HG03066 (cell line): ENCODE results near the gene PHC2.

ENCODE experiments used
- ATAC-seq: cut with Tn5 transposase; IDR thresholded peaks from one replicate; pipeline ENCODE4 v1.9.1; 2021; ENCODE audit warnings: low read depth; ENCODE audit not compliant: unreplicated experiment

PHC2 gene

DNA sequence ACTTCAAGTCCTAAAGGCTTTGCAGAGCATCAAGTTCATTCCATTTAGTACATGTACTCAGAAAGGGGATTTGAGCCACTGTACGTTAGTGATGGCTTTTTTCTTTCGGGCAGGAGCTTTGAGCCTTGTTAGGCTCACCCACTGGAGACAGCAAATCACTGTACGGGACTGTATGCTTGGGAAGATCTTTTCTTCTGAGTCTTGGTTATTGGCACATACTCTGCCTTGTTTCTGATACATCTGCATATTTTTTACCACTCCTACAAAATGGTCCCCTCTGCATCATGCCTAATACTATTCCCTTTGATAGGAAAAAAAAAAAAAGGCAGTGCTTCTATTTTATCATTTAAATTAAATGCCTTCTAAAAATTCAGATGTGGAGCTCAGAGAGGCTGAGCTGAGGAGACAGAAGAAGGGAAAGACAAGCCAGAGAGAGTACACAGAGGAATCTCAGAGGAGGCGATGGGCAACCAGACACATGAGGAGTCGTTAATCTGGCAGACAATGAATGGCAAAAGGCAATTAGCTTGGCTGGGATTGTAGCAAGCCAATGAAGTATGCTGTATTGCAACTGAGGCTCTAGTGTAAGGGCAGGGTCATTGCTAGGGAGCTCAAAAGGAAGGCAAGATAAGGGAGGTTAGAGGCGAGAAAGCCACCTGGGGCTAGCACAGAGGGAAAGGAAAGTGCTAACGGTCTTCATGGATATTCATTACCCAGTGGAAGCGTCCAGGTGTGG, 39.4 kb downstream of the PHC2 start:
- ATAC-seq, result no peak

GRCh38 chr1:33390542-33390941, 40.4 kb downstream of the PHC2 start:
- ATAC-seq, result no peak

- ATAC-seq, result no peak
Measured at GRCh38 chr1:33388805-33389771, 41.8 kb downstream of the PHC2 start.

DNA sequence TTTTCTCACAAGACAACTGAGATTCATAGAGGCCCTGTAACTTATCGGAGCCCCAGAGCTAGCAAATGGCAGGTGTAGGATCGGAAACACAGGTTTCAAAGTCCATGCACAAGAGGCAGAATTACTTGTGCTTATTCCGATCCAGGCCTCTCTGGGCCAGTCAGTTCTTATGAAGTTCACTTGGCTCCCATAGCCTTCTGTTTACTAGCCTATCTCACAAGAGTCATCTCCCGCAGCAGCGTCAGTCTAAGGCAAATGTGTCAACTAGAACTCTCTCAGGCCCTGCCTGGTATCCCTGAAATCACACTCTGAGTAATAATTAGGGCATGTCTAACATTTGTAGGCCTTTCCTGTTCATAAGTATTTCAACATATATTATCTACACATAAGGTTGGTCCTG, 43.3 kb downstream of the PHC2 start:
- ATAC-seq, result no peak

- no peak for ATAC-seq
Measured at GRCh38 chr1:33385251-33385650, 45.6 kb downstream of the PHC2 start.

- no peak for ATAC-seq
Measured at GRCh38 chr1:33384040-33384812, 46.7 kb downstream of the PHC2 start.

DNA sequence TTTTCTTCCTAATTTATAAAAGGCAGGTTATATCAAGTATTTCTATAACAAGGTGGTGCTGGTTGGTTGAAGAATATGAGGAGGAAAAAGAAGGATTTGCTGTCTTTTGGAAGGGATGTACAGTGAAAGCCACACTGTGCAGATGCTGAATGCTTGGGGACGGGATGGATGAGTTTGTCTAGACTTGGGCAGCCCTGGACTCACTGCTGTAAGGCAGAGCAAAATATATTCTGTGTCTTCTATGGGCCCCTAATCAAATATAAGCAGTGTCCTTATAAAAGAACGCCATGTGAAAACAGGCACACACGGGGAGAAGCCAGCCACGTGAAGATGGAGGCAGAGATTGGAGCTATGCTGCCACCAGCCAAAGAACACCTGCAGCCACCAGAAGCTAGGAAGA, 47.4 kb downstream of the PHC2 start:
- no peak for ATAC-seq

DNA sequence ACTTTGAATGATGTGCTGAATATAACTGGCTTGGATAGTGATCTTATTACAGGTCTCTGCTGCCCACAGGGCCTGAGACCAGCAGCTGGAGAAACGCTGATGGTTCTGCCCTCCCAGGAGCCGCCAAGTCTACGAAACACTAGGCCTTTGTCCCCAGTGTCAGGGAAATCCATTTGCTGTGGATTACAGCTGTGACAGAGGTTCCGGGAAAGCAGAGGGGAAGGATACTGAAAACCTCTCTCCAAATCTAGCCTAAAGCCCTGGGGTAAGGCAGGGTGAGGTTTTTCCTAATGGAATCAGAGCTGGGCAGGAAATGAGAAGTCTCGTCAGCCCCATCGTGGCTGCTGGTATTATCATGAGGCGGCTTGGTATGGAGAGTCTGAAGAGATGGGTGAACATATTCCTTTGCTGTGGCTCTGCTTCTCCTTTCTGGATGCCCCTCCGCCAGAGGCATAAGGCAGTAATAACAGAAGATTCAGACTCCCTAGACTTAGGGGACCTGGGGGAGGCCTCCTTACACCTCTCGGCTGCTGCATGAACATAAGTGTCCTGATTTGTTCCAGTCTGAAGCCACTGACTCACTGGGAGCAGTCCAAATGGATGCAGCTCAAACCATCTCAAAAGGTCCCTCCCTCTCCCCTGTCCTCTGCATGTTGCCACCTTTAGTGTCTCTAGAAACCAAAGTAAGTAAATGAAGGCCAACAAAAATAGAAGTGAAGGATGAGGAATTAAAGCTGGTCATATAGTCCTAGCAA, 48.1 kb downstream of the PHC2 start:
- no peak for ATAC-seq

DNA sequence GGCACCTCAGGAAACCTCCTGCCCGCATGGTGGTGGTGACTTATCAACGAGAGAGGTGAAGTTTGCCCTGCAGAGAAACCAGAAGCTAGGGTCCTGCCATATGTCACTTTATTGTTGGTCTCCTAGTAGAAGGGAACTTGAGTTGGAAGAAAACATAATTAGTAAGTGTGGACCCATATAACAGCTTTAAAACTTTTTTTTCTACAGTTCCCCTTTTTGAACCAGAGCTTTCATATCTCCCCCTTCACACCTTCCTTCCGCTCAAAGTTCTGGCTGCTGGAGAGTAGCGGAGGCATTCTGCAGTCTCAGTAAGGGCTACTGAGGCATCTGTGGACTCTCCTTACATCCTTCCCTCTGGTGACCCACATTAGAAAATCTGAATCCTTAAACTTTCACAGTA, 48.9 kb downstream of the PHC2 start:
- no peak for ATAC-seq

GRCh38 chr1:33380811-33381210, 50.1 kb downstream of the PHC2 start:
- no peak for ATAC-seq

GRCh38 chr1:33379631-33380354, 51.1 kb downstream of the PHC2 start:
- no peak for ATAC-seq

GRCh38 chr1:33378976-33379375, 51.9 kb downstream of the PHC2 start:
- no peak for ATAC-seq

DNA sequence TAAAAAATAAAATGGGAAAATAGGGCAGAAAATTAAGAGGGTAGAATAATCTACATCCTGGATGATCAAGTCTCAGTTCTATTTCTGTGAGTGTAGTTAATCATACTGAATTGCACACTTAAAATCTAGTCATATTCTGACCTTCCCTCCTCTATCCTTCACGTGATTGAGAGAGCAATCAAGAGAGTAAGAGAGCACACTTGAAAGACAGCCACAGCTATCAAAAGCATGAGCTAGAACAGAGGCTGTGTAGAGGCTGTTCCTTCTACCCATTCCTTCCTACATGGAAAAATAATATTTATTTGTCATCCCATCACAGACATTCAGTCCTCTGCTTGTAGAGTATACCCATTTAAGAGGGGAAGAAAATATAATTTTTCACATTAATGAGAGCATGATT, 52.4 kb downstream of the PHC2 start:
- no peak for ATAC-seq

DNA sequence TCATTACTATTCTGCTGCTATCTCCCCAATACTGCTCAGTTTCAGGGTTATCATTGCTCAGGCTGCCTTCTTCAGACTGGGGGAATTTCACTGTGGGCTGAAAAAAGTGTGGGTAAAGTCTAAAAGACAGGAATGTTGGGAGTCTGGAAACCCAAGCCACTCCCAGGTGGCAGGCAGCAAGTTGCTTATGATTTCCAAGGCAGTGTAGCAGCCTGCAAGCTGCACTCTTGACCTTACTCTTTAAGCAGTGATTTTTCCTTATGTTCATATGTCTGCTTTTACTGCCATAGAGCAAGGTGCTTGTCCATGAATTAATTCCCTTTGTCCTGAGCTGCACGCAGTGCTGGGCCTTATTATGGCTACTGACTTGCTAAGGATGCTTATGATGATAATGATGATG, 53.1 kb downstream of the PHC2 start:
- no peak for ATAC-seq

DNA sequence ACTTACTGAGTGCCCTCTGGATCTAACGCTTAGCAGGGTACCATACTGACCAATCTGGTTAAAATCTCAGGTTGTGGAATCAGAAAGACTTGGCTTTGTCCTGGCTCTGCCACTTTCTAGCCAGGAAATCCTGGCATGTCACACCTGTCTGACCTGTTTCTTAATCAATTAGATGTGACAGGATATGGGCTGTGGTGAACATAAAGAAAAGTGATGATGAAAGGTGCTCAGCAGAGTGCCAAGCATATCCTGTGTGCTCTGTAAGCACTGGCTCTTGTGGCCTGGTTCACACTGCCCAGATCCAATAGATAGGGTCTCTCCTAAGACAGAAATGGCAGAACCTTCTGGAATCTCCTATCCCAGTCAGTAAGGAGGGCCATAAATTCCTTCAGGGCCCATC, 53.9 kb downstream of the PHC2 start:
- no peak for ATAC-seq

DNA sequence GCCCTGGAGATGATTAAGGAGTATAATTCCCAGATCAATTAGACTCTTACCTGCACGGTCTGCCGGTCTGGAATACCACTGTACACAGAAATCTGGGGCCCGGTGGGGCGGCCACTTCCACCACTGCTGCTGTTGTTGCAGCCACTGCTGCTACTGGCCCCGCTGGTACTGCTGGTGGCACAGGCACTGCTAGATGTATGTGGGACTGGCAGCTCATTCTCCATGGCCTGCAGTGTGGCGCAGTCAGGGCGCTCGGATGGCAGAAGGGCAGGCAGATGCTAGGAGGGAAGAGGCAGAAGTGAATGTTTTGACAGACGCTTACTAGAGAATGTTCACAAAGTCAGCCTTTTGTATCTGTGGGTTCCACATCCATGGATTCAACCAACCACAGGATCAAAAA, 55.6 kb downstream of the PHC2 start:
- no peak for ATAC-seq

DNA sequence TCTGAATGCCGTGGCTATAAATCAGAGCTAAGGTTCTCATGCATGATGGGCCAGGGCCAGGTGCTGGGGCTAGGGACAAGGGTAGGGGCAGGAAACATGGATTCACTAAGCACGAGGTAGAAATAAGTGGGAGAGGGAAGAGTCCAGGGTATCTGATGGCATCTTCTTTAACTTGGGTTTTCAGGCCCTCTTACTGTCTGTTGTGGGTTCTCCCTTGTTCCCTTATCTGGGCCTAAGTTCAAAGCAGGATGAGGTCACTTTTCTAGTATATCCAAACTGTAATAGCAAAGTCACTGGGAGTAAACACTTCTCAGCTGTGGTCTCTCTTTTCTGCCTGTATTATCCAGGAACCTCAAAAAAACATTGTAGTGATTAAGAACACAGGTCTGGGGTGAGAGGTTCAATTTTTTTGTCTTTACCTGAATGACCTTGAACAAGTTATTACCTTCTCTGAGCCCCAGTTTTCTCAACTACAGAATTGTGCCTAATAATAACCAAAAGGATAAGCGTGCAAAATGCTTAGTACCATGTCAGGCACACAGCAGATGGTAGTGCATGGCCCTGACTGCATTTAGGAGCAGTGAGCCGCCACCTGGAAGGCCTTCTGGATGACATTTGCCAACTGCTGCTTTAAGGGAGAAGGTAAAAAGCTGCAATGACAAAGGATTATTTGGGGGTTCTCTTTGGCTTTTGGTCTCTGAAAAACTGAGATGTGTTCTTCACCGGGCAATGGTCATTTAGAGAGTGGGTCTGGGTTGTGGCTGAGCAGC, 56.4 kb downstream of the PHC2 start:
- no peak for ATAC-seq

GRCh38 chr1:33373606-33374005, 57.3 kb downstream of the PHC2 start:
- no peak for ATAC-seq

DNA sequence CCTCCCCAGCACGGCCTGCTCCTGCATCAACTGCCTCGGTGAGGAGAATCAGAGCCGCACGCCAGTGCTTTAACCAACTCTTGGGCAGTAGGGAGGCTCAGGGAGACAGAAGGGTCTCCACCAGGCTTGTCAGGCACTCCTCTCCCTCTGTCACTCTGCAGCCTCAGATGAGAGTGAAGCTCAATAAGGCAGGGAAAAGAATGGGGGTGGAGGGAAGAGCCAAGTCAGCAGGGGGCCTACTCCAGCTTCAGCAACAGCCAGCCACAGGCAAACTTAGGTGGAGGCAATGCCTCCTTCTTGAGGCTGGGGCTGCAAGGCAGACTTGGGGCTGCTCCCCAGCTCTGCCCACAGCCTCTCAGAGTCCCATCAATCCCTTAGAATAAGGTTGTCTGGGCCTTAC, 58.2 kb downstream of the PHC2 start:
- ATAC-seq, result no peak
